Omental fat pad (tissue), 4 donors: ENCODE measurements around the gene HSD17B2. TPM values are rescaled to one million over a fixed set of nuclear protein-coding genes. Genes with fewer than 3 reads are reported as not detected.
"Not testable (repeated sequence)": the region's sequence is repeated elsewhere in the genome, so short reads cannot be mapped to it uniquely, and the experiment has no call there.

Experiments used
- ATAC-seq: fragments of 150-250 bp; one replicate; pipeline ENCODE4 v1.9.1; 2016; ENCODE audit warnings: mild to moderate bottlenecking, moderate library complexity; ENCODE audit not compliant: low FRiP score
- DNase-seq: peaks from one replicate; pipeline ENCODE4 v3.0.0-alpha.2; 2019; ENCODE audit warnings: low spot score
- CTCF ChIP-seq, 3 donors: fragments of 450-650 bp; IDR thresholded peaks; one replicate each; pipeline ENCODE4 v1.5.1; 2016 to 2017; ENCODE audit warnings: antibody characterized with exemption in 3 of 3, mild to moderate bottlenecking in 3 of 3, moderate library complexity in 2 of 3
- total RNA-seq, 4 donors: library from RNA; depleted of rRNA; stranded (reverse); fragments of >200 nt; gene quantifications; one replicate each; pipeline ENCODE4 v1.1.0, GENCODE V29; 2016

The HSD17B2 gene
- total RNA-seq, 4 donors from 2014 or later = 0.94 to 5.7 (median 1.6) TPM; not detected in 1

DNA sequence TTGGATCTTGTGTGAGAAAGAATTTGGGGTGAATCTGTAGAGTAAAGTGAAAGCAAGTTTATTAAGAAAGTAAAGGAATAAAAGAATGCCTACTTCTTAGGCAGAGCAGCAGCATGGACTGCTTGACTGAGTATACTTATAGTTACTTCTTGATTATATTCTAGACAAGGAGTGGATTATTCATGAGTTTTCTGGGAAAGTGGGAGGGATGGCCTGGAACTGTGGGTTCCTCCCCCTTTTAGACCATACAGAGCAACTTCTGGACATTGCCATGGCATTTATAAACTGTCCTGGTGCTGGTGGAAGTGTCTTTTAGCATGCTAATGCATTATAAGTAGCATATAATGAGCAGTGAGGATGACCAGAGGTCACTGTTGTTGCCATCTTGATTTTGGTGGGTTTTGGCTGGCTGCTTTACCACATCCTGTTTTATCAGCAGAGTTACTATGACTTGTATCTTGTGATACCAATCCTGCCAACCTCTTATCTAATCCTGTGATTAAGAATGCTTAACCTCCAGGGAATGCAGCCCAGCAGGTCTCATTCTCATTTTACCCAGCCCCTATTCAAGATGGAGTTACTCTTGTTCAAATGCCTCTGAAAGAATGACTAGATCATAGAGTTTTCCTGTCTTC is 58.7 kb downstream of the HSD17B2 start:
- TF ChIP-seq CTCF (IDR thresholded peaks at IDR 0.05) = no peak
- DNase-seq (no peak), ATAC-seq (no peak)

GRCh38 chr16:82094942-82095540 is 60.0 kb downstream of the HSD17B2 start:
- TF ChIP-seq CTCF (IDR thresholded peaks at IDR 0.05) = no peak
- ATAC-seq (no peak), DNase-seq (no peak)

DNA sequence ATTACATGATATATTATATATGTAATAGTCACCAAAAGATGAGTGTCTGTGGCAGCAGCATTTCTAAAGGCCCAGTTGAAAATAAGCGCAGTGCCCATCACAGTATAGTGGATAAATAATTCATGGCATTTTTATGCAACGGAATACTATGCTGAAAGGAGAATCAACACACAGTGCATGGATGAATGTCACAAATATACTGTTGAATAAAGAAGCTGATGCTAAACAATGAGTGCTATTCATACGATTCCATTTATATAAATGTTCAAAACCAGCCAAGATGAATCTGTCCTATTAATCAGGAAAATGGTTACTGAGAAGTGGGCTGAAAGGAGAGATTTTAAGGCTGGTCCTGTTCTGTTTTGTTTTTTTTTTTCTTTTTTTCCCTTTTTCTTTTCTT is 61.6 kb downstream of the HSD17B2 start:
- no peak for TF ChIP-seq CTCF (IDR thresholded peaks at IDR 0.05)
- ATAC-seq (no peak), DNase-seq (no peak)

GRCh38 chr16:82105107-82105506 is 70.1 kb downstream of the HSD17B2 start:
- no peak for DNase-seq
- TF ChIP-seq CTCF (IDR thresholded peaks at IDR 0.05) = no peak

DNA sequence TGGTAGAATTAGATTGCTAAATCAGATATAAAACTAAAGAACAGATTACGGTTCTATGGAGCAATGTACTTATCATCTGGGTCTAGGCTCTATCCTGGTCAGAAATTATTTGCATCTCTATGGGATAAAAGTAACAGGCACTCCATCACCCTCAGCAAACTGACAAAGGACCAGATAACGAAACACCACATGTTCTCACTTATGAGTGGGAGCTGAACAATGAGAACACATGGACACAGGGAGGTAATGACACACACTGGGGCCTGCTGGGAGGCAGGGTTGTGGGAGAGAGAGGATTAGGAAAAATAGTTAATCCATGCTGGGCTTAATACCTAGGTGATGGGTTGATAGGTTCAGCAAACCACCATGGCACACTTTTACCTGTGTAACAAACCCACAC is 73.0 kb downstream of the HSD17B2 start:
- no peak for ATAC-seq
- no peak for TF ChIP-seq CTCF (IDR thresholded peaks at IDR 0.05)
- no peak for DNase-seq

More at GRCh38 chr16:82105107-82105506, 70.1 kb downstream of the HSD17B2 start:
- ATAC-seq = no peak

- no peak for ATAC-seq
- no peak for DNase-seq
- no peak for TF ChIP-seq CTCF (IDR thresholded peaks at IDR 0.05)
These were observed 73.7 kb downstream of the HSD17B2 start for GRCh38 chr16:82108774-82109173.

DNA sequence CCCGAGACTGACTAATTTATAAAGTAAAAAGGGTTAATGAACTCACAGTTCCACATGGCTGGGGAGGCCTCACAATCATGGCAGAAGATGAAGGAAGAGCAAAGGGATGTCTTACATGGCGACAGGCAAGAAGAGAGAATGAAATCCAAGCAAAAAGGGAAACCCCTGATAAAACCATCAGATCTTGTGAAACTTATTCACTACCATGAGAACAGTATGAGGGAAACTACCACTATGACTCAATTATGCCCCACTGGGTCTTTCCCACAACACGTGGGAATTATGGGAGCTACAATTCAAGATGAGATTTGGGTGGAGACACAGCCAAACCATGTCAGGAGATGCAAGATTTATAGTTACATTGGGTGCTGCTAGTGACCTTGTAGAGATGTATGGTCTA is 74.2 kb downstream of the HSD17B2 start:
- not testable (repeated sequence) for ATAC-seq, DNase-seq
